Fibroblast of lung (primary cell): Measurements from ENCODE around the gene CBFA2T2. TPM values are rescaled to one million over a fixed set of nuclear protein-coding genes. Genes with fewer than 3 reads are reported as not detected.

Experiments
- DNase-seq, 2 donors: peaks; one replicate each; pipeline versions ENCODE4 v3.0.0 to v3.0.0-alpha.2; 2010; ENCODE audit warnings: low read depth in 2 of 2
- H2AFZ ChIP-seq: 2 replicates; pipeline ENCODE4 v1.5.1; 2012; ENCODE audit warnings: low read length, control low read depth, inconsistent platforms
- H3K27ac ChIP-seq: 2 replicates; pipeline ENCODE4 v1.5.1; 2011; ENCODE audit warnings: low read length, control low read depth; ENCODE audit not compliant: insufficient read depth
- H3K27me3 ChIP-seq: 2 replicates; pipeline ENCODE4 v1.5.1; 2011; ENCODE audit warnings: mild to moderate bottlenecking, low read length; ENCODE audit not compliant: control insufficient read depth, insufficient read depth
- H3K36me3 ChIP-seq: 2 replicates; pipeline ENCODE4 v1.5.1; 2011; ENCODE audit warnings: low read length; ENCODE audit not compliant: control insufficient read depth, insufficient read depth
- H3K4me1 ChIP-seq: 2 replicates; pipeline ENCODE4 v1.5.1; 2011; ENCODE audit warnings: low read length; ENCODE audit not compliant: control insufficient read depth, insufficient read depth; ENCODE audit errors: extremely low read depth
- H3K4me2 ChIP-seq: 2 replicates; pipeline ENCODE4 v1.5.1; 2011; ENCODE audit warnings: low read length, control low read depth; ENCODE audit not compliant: insufficient read depth; ENCODE audit errors: extremely low read depth
- H3K4me3 ChIP-seq, 4 experiments: fragments of 200-600 bp in 1 of 4; sonication (generic) in 1 of 4; replicated peaks in 1 of 4; 2 replicates each; pipeline ENCODE4 v1.5.1; 2011 to 2016; ENCODE audit warnings: low read length in 4 of 4, low read depth in 3 of 4, mild to moderate bottlenecking in 3 of 4, control low read depth in 2 of 4, inconsistent platforms in 1 of 4, mixed read lengths in 1 of 4; ENCODE audit not compliant: insufficient read depth in 1 of 4; ENCODE audit errors: control extremely low read depth in 1 of 4
- H3K79me2 ChIP-seq: 2 replicates; pipeline ENCODE4 v1.5.1; 2012; ENCODE audit warnings: mild to moderate bottlenecking, low read length, inconsistent platforms; ENCODE audit not compliant: control insufficient read depth, insufficient read depth
- H3K9ac ChIP-seq: 2 replicates; pipeline ENCODE4 v1.5.1; 2011; ENCODE audit warnings: mild to moderate bottlenecking, low read length, control low read depth; ENCODE audit not compliant: insufficient read depth
- H3K9me3 ChIP-seq: 2 replicates; pipeline ENCODE4 v1.5.1; 2012; ENCODE audit warnings: low read depth, low read length; ENCODE audit not compliant: control insufficient read depth, insufficient read depth
- H4K20me1 ChIP-seq: 2 replicates; pipeline ENCODE4 v1.5.1; 2011; ENCODE audit warnings: low read length; ENCODE audit not compliant: control insufficient read depth, insufficient read depth; ENCODE audit errors: extremely low read depth
- CTCF ChIP-seq, 2 donors: IDR thresholded peaks in 1 of 2; conservative IDR thresholded peaks in 1 of 2; 1 replicate in 1 of 2; 2 replicates in 1 of 2; pipeline ENCODE4 v1.5.1; 2011 to 2012; ENCODE audit warnings: low read length in 2 of 2, control low read depth in 1 of 2, inconsistent platforms in 1 of 2, low read depth in 1 of 2, mild to moderate bottlenecking in 1 of 2
- EZH2 ChIP-seq: IDR thresholded peaks from 2 replicates; pipeline ENCODE4 v1.5.1; 2012; ENCODE audit warnings: low read length, control low read depth, mild to moderate bottlenecking; ENCODE audit errors: missing control alignments
- polyA plus RNA-seq, 2 donors: library from polyadenylated mRNA; depleted of rRNA in 1 of 2; stranded (reverse) in 1 of 2; unstranded in 1 of 2; fragments of >200 nt; gene quantifications; 2 replicates each; pipeline ENCODE4 v1.2.1, GENCODE V29; 2011 to 2012; ENCODE audit warnings: missing spikeins in 1 of 2
- total RNA-seq: library from RNA; depleted of rRNA; stranded (reverse); fragments of >200 nt; gene quantifications from 2 replicates; pipeline ENCODE4 v1.2.1, GENCODE V29; 2014

Gene CBFA2T2
- total and polyA plus RNA-seq, 2 donors (not counting 1 experiment from before 2014, with no cell fraction given), result 5.6 to 7.3 TPM

GRCh38 chr20:33475381-33476152 is 14.3 kb upstream of the CBFA2T2 start:
- H4K20me1 ChIP-seq, result no peaks in the 10 kb centered on the region
- H3K4me1 ChIP-seq, result no peaks in the 10 kb centered on the region
- no peak for DNase-seq
- H3K9me3 ChIP-seq, result no peaks in the 10 kb centered on the region
- no peaks in the 10 kb centered on the region for H3K79me2 ChIP-seq
- no peak overlapping the region for H3K27ac ChIP-seq
- no peak overlapping the region for H2AFZ ChIP-seq
- no peak overlapping the region for H3K4me3 ChIP-seq
- H3K27me3 ChIP-seq, result peaks cover 10% of the 10 kb centered on the region
- no peaks in the 10 kb centered on the region for H3K36me3 ChIP-seq
- no peak overlapping the region for H3K4me2 ChIP-seq
- no peak for TF ChIP-seq EZH2
- no peak for TF ChIP-seq CTCF (conservative IDR thresholded peaks at IDR 0.05 in 1 of 2, IDR thresholded peaks at IDR 0.05 in 1 of 2; ENCODE audit: low read depth in 1 of 2, low read length in 2 of 2)
- H3K9ac ChIP-seq, result no peak overlapping the region

- H3K36me3 ChIP-seq, result no peaks in the 10 kb centered on the region
Measured at GRCh38 chr20:33477386-33478234, 12.3 kb upstream of the CBFA2T2 start.

More at GRCh38 chr20:33477386-33478234, 12.3 kb upstream of the CBFA2T2 start:
- no peak for TF ChIP-seq CTCF (conservative IDR thresholded peaks at IDR 0.05 in 1 of 2, IDR thresholded peaks at IDR 0.05 in 1 of 2; ENCODE audit: low read depth in 1 of 2, low read length in 2 of 2)
- TF ChIP-seq EZH2, result no peak
- no peak for DNase-seq
- Histone ChIP-seq H4K20me1 (no peaks in the 10 kb centered on the region), H3K27me3 (peaks cover 10% of the 10 kb centered on the region), H3K4me1 (no peaks in the 10 kb centered on the region), H3K79me2 (no peaks in the 10 kb centered on the region), H2AFZ (no peak overlapping the region), H3K4me2 (no peak overlapping the region), H3K4me3 (no peak overlapping the region), H3K9me3 (no peaks in the 10 kb centered on the region), H3K27ac (no peak overlapping the region), H3K9ac (no peak overlapping the region)
